Endothelial cell of umbilical vein (primary cell): ENCODE data around the gene ST3GAL5. TPM values are rescaled to one million over a fixed set of nuclear protein-coding genes. Genes with fewer than 3 reads are reported as not detected.

Experiments used
- BruUV-seq: library from RNA; stranded (reverse); fragments of 400-500 nt; replicated peaks from 2 replicates; lab custom pipeline; 2021; lab: Mats Ljungman, UMichigan
- CTCF ChIA-PET: fragments of 300-600, 350-600 bp; sonication (Branson Sonifier 250); formaldehyde crosslinking; loops from one replicate; lab custom pipeline; 2021; ENCODE audit warnings: antibody characterized with exemption, inconsistent platforms; lab: Charles Lee
- POLR2A ChIA-PET: fragments of 300-600, 350-600 bp; sonication (Branson Sonifier 250); formaldehyde crosslinking; loops from one replicate; lab custom pipeline; 2021; ENCODE audit warnings: antibody characterized with exemption, inconsistent platforms; lab: Charles Lee
- DNase-seq: peaks from one replicate; pipeline ENCODE4 v3.0.0-alpha.2; 2011; ENCODE audit warnings: low read depth, low spot score
- FAIRE-seq: peaks from 2 replicates; lab custom pipeline; 2011; peaks lifted over from hg19 to GRCh38; lab: Jason Lieb, UNC
- H2AFZ ChIP-seq: 2 replicates; pipeline ENCODE4 v1.6.0; 2012; ENCODE audit warnings: low read depth, low read length, control low read depth, inconsistent platforms
- H3K27ac ChIP-seq: 2 replicates; pipeline ENCODE4 v1.5.1; 2011; ENCODE audit warnings: low read depth, mild to moderate bottlenecking, control low read depth, low read length, moderate library complexity; ENCODE audit not compliant: insufficient read depth
- H3K27me3 ChIP-seq, 2 experiments: 2 replicates each; pipeline versions ENCODE4 v1.6.0 to v1.6.1; 2011; ENCODE audit warnings: low read length in 2 of 2, mixed read lengths in 1 of 2; ENCODE audit not compliant: control insufficient read depth in 2 of 2, insufficient read depth in 2 of 2
- H3K36me3 ChIP-seq, 2 experiments: 2 replicates in 1 of 2; 3 replicates in 1 of 2; pipeline ENCODE4 v1.5.1; 2011; ENCODE audit warnings: low read length in 2 of 2, mild to moderate bottlenecking in 1 of 2, moderate library complexity in 1 of 2; ENCODE audit not compliant: control insufficient read depth in 2 of 2, insufficient read depth in 2 of 2; ENCODE audit errors: extremely low read depth in 1 of 2
- H3K4me1 ChIP-seq: 3 replicates; pipeline ENCODE4 v1.5.1; 2011; ENCODE audit warnings: mild to moderate bottlenecking, low read length; ENCODE audit not compliant: control insufficient read depth, insufficient read depth; ENCODE audit errors: extremely low read depth
- H3K4me2 ChIP-seq: 2 replicates; pipeline ENCODE4 v1.6.1; 2011; ENCODE audit warnings: low read length, control low read depth, mixed read lengths; ENCODE audit not compliant: insufficient read depth
- H3K4me3 ChIP-seq, 3 experiments: fragments of 200-600 bp in 1 of 3; sonication (generic), shearing (Covaris generic) in 1 of 3; replicated peaks in 1 of 3; 2 replicates each; pipeline ENCODE4 v1.5.1; 2011 to 2016; ENCODE audit warnings: control low read depth in 3 of 3, low read length in 3 of 3, mild to moderate bottlenecking in 2 of 3, inconsistent platforms in 1 of 3, low read depth in 1 of 3, moderate library complexity in 1 of 3; ENCODE audit not compliant: insufficient read depth in 1 of 3
- H3K79me2 ChIP-seq: 2 replicates; pipeline ENCODE4 v1.6.0; 2012; ENCODE audit warnings: low read length, inconsistent platforms; ENCODE audit not compliant: control insufficient read depth, insufficient read depth
- H3K9ac ChIP-seq: replicated peaks from 2 replicates; pipeline ENCODE3; 2011; ENCODE audit warnings: low read length, control low read depth; ENCODE audit not compliant: insufficient read depth; ENCODE audit errors: extremely low read depth
- H3K9me1 ChIP-seq: replicated peaks from 3 replicates; pipeline ENCODE4 v1.6.0; 2011; ENCODE audit warnings: mild to moderate bottlenecking, low read length; ENCODE audit not compliant: control insufficient read depth, insufficient read depth; ENCODE audit errors: extremely low read depth
- H3K9me3 ChIP-seq: replicated peaks from 2 replicates; pipeline ENCODE4 v1.5.1; 2012; ENCODE audit warnings: low read length, inconsistent platforms; ENCODE audit not compliant: control insufficient read depth, insufficient read depth
- H4K20me1 ChIP-seq: replicated peaks from 2 replicates; pipeline ENCODE3; 2011; ENCODE audit warnings: mild to moderate bottlenecking, low read length; ENCODE audit not compliant: control insufficient read depth, insufficient read depth; ENCODE audit errors: extremely low read depth
- EZH2 ChIP-seq: IDR thresholded peaks from 2 replicates; pipeline ENCODE4 v1.6.1; 2012; ENCODE audit warnings: borderline replicate concordance, low read depth, mild to moderate bottlenecking, moderate library complexity, low read length, inconsistent platforms; ENCODE audit not compliant: severe bottlenecking
- FOS ChIP-seq: IDR thresholded peaks from 2 replicates; pipeline ENCODE4 v1.6.1; 2011; ENCODE audit warnings: mild to moderate bottlenecking, low read length, moderate library complexity, borderline replicate concordance; ENCODE audit not compliant: insufficient read depth
- GATA2 ChIP-seq: IDR thresholded peaks from 2 replicates; pipeline ENCODE4 v1.7.0; 2011; ENCODE audit warnings: low read depth, mild to moderate bottlenecking, moderate library complexity, mixed read lengths, low read length; ENCODE audit not compliant: insufficient read length, insufficient read depth
- JUN ChIP-seq: IDR thresholded peaks from 2 replicates; pipeline ENCODE4 v1.6.1; 2011; ENCODE audit warnings: borderline replicate concordance, low read depth; ENCODE audit not compliant: insufficient read length, insufficient read depth
- MYC ChIP-seq: IDR thresholded peaks from one replicate; pipeline ENCODE4 v1.6.1; 2011; ENCODE audit warnings: mild to moderate bottlenecking, low read depth, low read length
- POLR2A ChIP-seq: IDR thresholded peaks from 2 replicates; pipeline ENCODE4 v1.6.1; 2012; ENCODE audit warnings: low read depth, mild to moderate bottlenecking, control low read depth, low read length
- POLR2AphosphoS5 ChIP-seq: IDR thresholded peaks from 2 replicates; pipeline ENCODE4 v1.6.1; 2012; ENCODE audit warnings: low read depth, mild to moderate bottlenecking, control low read depth, low read length, moderate library complexity; ENCODE audit not compliant: insufficient read depth
- dilution Hi-C: fragments of 300-500 bp; cut with MboI; formaldehyde crosslinking; loops from one replicate; pipeline ENCODE4 v1.15.0; 2019; ENCODE audit warnings: low sequenced_read_pairs; ENCODE audit not compliant: extremely low pct_ligation_motif_present
- intact Hi-C: fragments of 100-400 bp; cut with micrococcal nuclease; formaldehyde crosslinking; loops from one replicate; pipeline ENCODE4 v1.10.0; 2022
- polyA plus RNA-seq, 4 experiments: library from polyadenylated mRNA; depleted of rRNA in 3 of 4; stranded (reverse) in 3 of 4; unstranded in 1 of 4; fragments of >200 nt; gene quantifications; 2 replicates each; pipeline versions ENCODE4 v1.2.1 to v1.2.3, GENCODE V29; 2011 to 2012; ENCODE audit warnings: missing spikeins in 1 of 4
- total RNA-seq: library from RNA; stranded (reverse); gene quantifications from 2 replicates; pipeline ENCODE4 v1.2.3, GENCODE V29; 2021
- TF ChIP-seq, protein P1 (sequence below), 2 donors: IDR thresholded peaks; 1 replicate in 1 of 2; 2 replicates in 1 of 2; pipeline ENCODE4 v1.5.1; 2011; ENCODE audit warnings: low read length in 2 of 2, mild to moderate bottlenecking in 2 of 2, moderate library complexity in 2 of 2, control low read depth in 1 of 2, inconsistent platforms in 1 of 2, low read depth in 1 of 2; ENCODE audit not compliant: insufficient read depth in 1 of 2; ENCODE audit errors: extremely low read depth in 1 of 2
- TF ChIP-seq, protein P2 (sequence below): IDR thresholded peaks from 2 replicates; pipeline ENCODE4 v1.6.1; 2011; ENCODE audit not compliant: insufficient read depth, insufficient read length

The ST3GAL5 gene
- total and polyA plus RNA-seq, 2 donors (not counting 3 experiments of a cell fraction or from before 2014, with no cell fraction given), result 9.5 to 16.0 TPM

DNA sequence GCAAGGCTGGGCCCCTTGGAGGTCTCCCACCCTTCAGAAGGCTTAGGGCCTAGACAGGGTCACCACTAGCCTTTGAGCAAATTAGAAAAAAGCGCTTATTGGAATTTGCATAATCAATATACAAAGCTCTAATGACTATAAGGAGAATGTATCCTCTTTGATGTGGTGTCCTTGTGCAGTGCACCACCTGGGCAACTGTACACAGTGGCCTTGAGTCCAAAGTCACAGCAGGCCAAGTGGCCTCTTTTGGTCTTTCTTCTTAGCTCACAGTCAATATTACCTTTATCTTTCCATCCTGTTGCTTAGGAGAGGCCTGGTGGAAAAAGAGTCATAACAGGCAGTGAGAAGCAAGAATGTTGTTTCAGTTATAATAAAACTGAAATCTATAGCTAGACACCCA, 19.7 kb upstream of the ST3GAL5 start:
- Histone ChIP-seq H3K79me2 (no peaks in the 10 kb centered on the region), H3K4me1 (no peaks in the 10 kb centered on the region), H3K27me3 (peaks cover 6 to 8% of the 10 kb centered on the region in 2 experiments), H3K9ac (no peak overlapping the region), H3K27ac (no peak overlapping the region), H3K4me3 (no peak overlapping the region), H4K20me1 (no peaks in the 10 kb centered on the region), H2AFZ (no peak overlapping the region), H3K4me2 (no peak overlapping the region), H3K9me3 (no peaks in the 10 kb centered on the region), H3K36me3 (no peaks in the 10 kb centered on the region), H3K9me1 (no peaks in the 10 kb centered on the region)
- FAIRE-seq, result no peak
- intact Hi-C loops, result no loop called here
- no TSS peak for BruUV-seq
- POLR2A ChIA-PET, result no interaction called here
- no peak for TF ChIP-seq GATA2
- TF ChIP-seq POLR2AphosphoS5, result no peak
- TF ChIP-seq, protein P1, sequence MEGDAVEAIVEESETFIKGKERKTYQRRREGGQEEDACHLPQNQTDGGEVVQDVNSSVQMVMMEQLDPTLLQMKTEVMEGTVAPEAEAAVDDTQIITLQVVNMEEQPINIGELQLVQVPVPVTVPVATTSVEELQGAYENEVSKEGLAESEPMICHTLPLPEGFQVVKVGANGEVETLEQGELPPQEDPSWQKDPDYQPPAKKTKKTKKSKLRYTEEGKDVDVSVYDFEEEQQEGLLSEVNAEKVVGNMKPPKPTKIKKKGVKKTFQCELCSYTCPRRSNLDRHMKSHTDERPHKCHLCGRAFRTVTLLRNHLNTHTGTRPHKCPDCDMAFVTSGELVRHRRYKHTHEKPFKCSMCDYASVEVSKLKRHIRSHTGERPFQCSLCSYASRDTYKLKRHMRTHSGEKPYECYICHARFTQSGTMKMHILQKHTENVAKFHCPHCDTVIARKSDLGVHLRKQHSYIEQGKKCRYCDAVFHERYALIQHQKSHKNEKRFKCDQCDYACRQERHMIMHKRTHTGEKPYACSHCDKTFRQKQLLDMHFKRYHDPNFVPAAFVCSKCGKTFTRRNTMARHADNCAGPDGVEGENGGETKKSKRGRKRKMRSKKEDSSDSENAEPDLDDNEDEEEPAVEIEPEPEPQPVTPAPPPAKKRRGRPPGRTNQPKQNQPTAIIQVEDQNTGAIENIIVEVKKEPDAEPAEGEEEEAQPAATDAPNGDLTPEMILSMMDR (IDR thresholded peaks at IDR 0.05; ENCODE audit: extremely low read depth in 1 of 2, insufficient read depth in 1 of 2, low read depth in 1 of 2, low read length in 2 of 2), result no peak
- TF ChIP-seq FOS, result no peak
- no peak for TF ChIP-seq JUN
- TF ChIP-seq, protein P2, sequence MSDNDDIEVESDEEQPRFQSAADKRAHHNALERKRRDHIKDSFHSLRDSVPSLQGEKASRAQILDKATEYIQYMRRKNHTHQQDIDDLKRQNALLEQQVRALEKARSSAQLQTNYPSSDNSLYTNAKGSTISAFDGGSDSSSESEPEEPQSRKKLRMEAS, result no peak
- no peak for TF ChIP-seq EZH2
- TF ChIP-seq POLR2A, result no peak
- TF ChIP-seq MYC, result no peak
- CTCF ChIA-PET, result interaction anchor here (1.3 to 1.8 kb wide), 2 partner anchors 19 to 81 kb away, joined by 3 to 6 read pairs; partner anchors contain the start of gene ST3GAL5
- dilution Hi-C loops, result no loop called here
- DNase-seq, result no peak
